ENCODE data around the gene NBEAL2. TPM values are rescaled to one million over a fixed set of nuclear protein-coding genes. Genes with fewer than 3 reads are reported as not detected.
"Not testable (repeated sequence)": the region's sequence is repeated elsewhere in the genome, so short reads cannot be mapped to it uniquely, and the experiment has no call there.

Gene NBEAL2
- total RNA-seq, 6 experiments from 2014 or later: 8.9 to 11.7 (median 10.8) TPM

DNA sequence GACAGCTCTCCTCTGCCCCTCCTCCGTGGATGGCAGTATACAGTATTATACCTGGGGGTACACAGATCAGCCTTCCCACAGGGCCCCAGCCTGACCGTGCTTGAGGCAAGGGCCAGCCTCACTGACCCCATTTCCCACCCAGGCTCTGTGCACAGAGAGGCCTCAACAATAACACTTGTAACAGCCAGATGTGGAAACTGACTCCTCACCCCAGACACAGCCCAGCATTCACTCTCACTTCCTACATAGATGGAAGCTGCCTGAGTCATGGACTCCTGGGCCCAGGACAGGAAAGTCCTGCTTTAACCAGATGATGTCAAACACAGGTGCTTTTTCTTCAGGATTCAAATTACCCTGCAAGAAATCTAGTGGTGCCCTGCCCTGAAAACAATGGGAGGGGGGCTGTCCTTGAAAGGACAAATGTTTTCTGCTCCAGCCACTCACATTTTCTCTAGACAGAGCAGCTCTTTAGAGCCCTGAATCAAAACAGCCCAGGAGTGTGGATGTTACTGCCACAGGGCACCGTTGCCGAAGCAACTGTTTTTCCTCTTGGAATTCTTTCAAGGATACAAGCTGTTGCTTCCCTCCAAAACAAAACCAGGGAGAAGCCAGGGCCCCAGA is 19.3 kb upstream of the NBEAL2 start:
- Histone ChIP-seq H3K27me3 (no peaks in the 10 kb centered on the region), H3K4me3 (no peak overlapping the region), H3K4me1 (peaks cover 0 to 60% (median 11%) of the 10 kb centered on the region in 4 donors), H3K9me3 (no peaks in the 10 kb centered on the region), H3K36me3 (no peaks in the 10 kb centered on the region), H3K27ac (no peak overlapping the region)
- TF ChIP-seq POLR2A (IDR thresholded peaks at IDR 0.05): no peak
- TF ChIP-seq, protein P1, sequence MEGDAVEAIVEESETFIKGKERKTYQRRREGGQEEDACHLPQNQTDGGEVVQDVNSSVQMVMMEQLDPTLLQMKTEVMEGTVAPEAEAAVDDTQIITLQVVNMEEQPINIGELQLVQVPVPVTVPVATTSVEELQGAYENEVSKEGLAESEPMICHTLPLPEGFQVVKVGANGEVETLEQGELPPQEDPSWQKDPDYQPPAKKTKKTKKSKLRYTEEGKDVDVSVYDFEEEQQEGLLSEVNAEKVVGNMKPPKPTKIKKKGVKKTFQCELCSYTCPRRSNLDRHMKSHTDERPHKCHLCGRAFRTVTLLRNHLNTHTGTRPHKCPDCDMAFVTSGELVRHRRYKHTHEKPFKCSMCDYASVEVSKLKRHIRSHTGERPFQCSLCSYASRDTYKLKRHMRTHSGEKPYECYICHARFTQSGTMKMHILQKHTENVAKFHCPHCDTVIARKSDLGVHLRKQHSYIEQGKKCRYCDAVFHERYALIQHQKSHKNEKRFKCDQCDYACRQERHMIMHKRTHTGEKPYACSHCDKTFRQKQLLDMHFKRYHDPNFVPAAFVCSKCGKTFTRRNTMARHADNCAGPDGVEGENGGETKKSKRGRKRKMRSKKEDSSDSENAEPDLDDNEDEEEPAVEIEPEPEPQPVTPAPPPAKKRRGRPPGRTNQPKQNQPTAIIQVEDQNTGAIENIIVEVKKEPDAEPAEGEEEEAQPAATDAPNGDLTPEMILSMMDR (IDR thresholded peaks at IDR 0.05): no peak
- ATAC-seq (peak; percentile 32 to 55 (median 45)), DNase-seq (peak in 1 of 3 donors; percentile 18)
- intact Hi-C loops (cut with DNase I): no loop called here
- WGBS (ENCODE audit: insufficient coverage, low coverage, low lambda C conversion rate, missing lambda C conversion rate): 56% methylated on average over 4 of the region's 4 CpGs

DNA sequence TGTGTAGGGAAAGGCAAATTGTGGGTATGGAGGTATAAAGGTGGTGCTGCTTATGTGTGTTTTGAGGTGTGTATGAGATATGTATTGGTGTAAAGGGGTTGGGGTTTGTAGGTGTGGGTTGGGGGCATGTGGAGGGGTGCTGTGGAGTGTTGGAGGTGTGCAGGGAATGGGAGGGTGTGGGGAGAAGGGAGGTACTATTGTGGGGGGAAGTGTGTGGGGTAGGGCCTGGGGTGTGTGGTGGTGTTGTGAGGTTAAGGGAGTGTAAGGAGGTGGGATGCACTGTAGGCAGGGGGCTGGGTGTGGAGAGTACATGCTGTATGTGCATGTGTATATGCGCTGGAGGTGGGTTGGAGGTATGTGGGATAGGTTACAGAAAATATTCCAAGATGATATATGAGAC is 18.6 kb upstream of the NBEAL2 start:
- ATAC-seq (no peak), DNase-seq (peak in 1 of 3 donors; percentile 14)
- 50% methylated on average over 1 of the region's 1 CpG for WGBS (ENCODE audit: insufficient coverage, low coverage, low lambda C conversion rate, missing lambda C conversion rate)
- H3K36me3 ChIP-seq: no peaks in the 10 kb centered on the region
- intact Hi-C loops (cut with DNase I): no loop called here
- peaks cover 2 to 61% (median 14%) of the 10 kb centered on the region in 4 donors for H3K4me1 ChIP-seq
- TF ChIP-seq, protein P1 (IDR thresholded peaks at IDR 0.05): no peak
- TF ChIP-seq POLR2A (IDR thresholded peaks at IDR 0.05): no peak
- no peaks in the 10 kb centered on the region for H3K27me3 ChIP-seq
- no peak overlapping the region for H3K4me3 ChIP-seq
- no peaks in the 10 kb centered on the region for H3K9me3 ChIP-seq
- H3K27ac ChIP-seq: no peak overlapping the region

DNA sequence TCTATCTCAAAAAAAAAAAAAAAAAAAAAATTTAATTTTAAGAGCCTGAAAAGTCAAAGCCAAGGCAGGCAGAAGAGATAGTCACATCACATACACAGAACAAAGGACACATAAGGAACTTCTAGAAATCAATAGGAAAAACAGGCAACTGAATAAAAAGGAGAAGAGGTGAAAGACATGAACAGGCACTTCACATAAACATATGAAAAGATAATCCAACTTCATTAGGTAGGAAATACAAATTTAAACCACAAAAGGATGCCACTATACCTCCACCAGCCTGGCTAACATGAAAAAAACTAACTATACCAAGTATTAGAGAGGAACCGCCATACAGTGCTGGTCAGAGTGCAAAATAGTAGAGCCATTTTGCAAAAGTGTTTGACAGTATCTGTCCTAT is 17.0 kb upstream of the NBEAL2 start:
- TF ChIP-seq POLR2A (IDR thresholded peaks at IDR 0.05): no peak
- TF ChIP-seq, protein P1 (IDR thresholded peaks at IDR 0.05): no peak
- intact Hi-C loops (cut with DNase I): no loop called here
- 100% methylated on average over 1 of the region's 1 CpG for WGBS (ENCODE audit: insufficient coverage, low coverage, low lambda C conversion rate, missing lambda C conversion rate)
- Histone ChIP-seq H3K4me3 (no peak overlapping the region), H3K27me3 (no peaks in the 10 kb centered on the region), H3K27ac (no peak overlapping the region), H3K9me3 (no peaks in the 10 kb centered on the region), H3K36me3 (no peaks in the 10 kb centered on the region), H3K4me1 (peaks cover 2 to 69% (median 19%) of the 10 kb centered on the region in 4 donors)
- no peak for DNase-seq
- no peak for ATAC-seq

DNA sequence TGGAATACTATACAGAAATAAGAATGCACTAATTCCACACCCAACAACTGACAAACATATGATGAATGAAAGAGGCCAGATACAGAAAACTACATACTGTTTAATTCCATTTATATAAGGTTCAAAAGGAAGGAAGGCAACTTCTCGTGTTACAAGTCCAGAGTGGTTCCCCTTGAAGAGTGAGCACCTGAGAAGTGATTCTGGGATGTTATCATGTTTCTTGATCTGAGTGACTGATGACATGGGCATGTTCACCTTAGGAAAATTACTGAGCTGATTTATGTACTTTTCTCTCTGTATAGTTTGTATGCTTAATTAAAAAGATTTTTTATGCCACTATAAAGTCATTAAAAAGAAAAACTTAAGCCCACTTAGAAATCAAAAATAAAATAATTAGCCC is 16.5 kb upstream of the NBEAL2 start:
- TF ChIP-seq, protein P1 (IDR thresholded peaks at IDR 0.05): no peak
- TF ChIP-seq POLR2A (IDR thresholded peaks at IDR 0.05): no peak
- Histone ChIP-seq H3K4me3 (no peak overlapping the region), H3K27me3 (no peaks in the 10 kb centered on the region), H3K4me1 (peaks cover 2 to 71% (median 22%) of the 10 kb centered on the region in 4 donors), H3K27ac (no peak overlapping the region), H3K36me3 (no peaks in the 10 kb centered on the region), H3K9me3 (no peaks in the 10 kb centered on the region)
- no peak for DNase-seq
- no peak for ATAC-seq
- intact Hi-C loops (cut with DNase I): no loop called here
- WGBS (ENCODE audit: insufficient coverage, low coverage, low lambda C conversion rate, missing lambda C conversion rate): 88% methylated on average over 1 of the region's 1 CpG

DNA sequence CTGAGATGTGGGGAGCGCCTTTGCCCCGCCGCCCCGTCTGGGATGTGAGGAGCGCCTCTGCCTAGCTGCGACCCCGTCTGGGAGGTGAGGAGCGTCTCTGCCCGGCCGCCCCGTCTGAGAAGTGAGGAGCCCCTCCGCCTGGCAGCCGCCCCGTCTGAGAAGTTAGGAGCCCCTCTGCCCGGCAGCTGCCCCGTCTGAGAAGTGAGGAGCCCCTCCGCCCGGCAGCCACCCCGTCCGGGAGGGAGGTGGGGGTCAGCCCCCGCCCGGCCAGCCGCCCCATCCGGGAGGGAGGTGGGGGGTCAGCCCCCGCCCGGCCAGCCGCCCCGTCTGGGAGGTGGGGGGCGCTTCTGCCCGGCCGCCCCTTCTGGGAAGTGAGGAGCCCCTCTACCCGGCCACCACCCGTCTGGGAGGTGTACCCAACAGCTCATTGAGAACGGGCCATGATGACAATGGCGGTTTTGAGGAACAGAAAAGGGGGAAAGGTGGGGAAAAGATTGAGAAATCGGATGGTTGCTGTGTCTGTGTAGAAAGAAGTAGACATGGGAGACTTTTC is 15.4 kb upstream of the NBEAL2 start:
- peaks cover 2 to 72% (median 27%) of the 10 kb centered on the region in 4 donors for H3K4me1 ChIP-seq
- H3K27ac ChIP-seq; H3K4me3 ChIP-seq; H3K36me3 ChIP-seq; DNase-seq; H3K9me3 ChIP-seq; ATAC-seq; H3K27me3 ChIP-seq; intact Hi-C loops (cut with DNase I): not testable (repeated sequence)
- WGBS (ENCODE audit: insufficient coverage, low coverage, low lambda C conversion rate, missing lambda C conversion rate): 68% methylated on average over 5 of the region's 36 CpGs

Measured in right lobe of liver (tissue), 6 donors.